C4-2B (cell line): ENCODE measurements around the gene IFNG-AS1.

Experiments used
- CTCF ChIP-seq: fragments of 450-650 bp; conservative IDR thresholded peaks from 2 replicates; pipeline ENCODE4 v1.5.1; 2017; ENCODE audit warnings: mild to moderate bottlenecking
- ZFX ChIP-seq: fragments of 450-650 bp; IDR thresholded peaks from 2 replicates; pipeline ENCODE4 v1.6.1; 2017

GRCh38 chr12:68013181-68013580, 23.9 kb downstream of the IFNG-AS1 start:
- TF ChIP-seq CTCF (no peak), ZFX (no peak)
